Osteocyte (in vitro differentiated cells): Measurements from ENCODE around the gene IFNG. TPM values are rescaled to one million over a fixed set of nuclear protein-coding genes. Genes with fewer than 3 reads are reported as not detected.

Experiments
- DNase-seq: peaks from one replicate; pipeline ENCODE4 v3.0.0; 2021; ENCODE audit warnings: mixed read lengths; ENCODE audit not compliant: unreplicated experiment; ENCODE audit errors: extremely low spot score
- H3K27ac Mint-ChIP-seq: one replicate; pipeline ENCODE4 v1.8.0; 2021; ENCODE audit warnings: mild to moderate bottlenecking, mixed read lengths; ENCODE audit not compliant: unreplicated experiment
- H3K27me3 Mint-ChIP-seq: one replicate; pipeline ENCODE4 v1.8.0; 2021; ENCODE audit warnings: mixed read lengths; ENCODE audit not compliant: unreplicated experiment
- H3K36me3 Mint-ChIP-seq: one replicate; pipeline ENCODE4 v1.8.0; 2021; ENCODE audit warnings: mixed read lengths; ENCODE audit not compliant: unreplicated experiment
- H3K4me1 Mint-ChIP-seq: one replicate; pipeline ENCODE4 v1.8.0; 2021; ENCODE audit warnings: mixed read lengths; ENCODE audit not compliant: unreplicated experiment
- H3K4me3 Mint-ChIP-seq: one replicate; pipeline ENCODE4 v1.8.0; 2021; ENCODE audit warnings: mild to moderate bottlenecking, moderate library complexity, mixed read lengths; ENCODE audit not compliant: unreplicated experiment
- H3K9me3 Mint-ChIP-seq: one replicate; pipeline ENCODE4 v1.8.0; 2021; ENCODE audit warnings: mixed read lengths; ENCODE audit not compliant: unreplicated experiment
- total RNA-seq: library from RNA; stranded (reverse); gene quantifications from 2 replicates; pipeline ENCODE4 v1.2.1, GENCODE V29; 2021
- TF ChIP-seq, protein P1 (sequence below): fragments of 200-600 bp; sonication (generic); IDR thresholded peaks from 2 replicates; pipeline ENCODE4 v1.5.0; 2021; ENCODE audit warnings: antibody characterized with exemption, mild to moderate bottlenecking, moderate library complexity

The IFNG gene
- total RNA-seq, 1 donor from 2014 or later: not detected

DNA sequence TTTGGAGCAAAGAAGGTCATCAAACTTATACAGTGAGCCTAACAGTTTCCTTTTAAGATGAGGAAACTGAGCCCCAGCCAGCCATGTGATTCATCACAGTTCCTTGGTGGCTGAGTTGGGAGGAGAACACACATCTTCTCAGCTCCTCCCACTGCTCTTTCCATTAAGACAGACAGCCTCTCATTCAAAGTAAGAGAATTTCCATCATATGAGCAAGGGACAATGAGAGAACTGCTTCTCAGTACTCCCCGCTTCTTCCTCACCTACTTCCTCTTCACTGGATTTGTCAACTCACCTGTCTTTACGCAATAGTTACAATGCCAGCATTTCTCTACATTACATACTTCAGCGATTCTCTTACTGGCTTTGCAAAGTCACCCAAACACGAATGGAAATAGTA is 2.2 kb downstream of the IFNG start:
- no peak overlapping the region for H3K27ac Mint-ChIP-seq
- no peak for DNase-seq
- peaks cover 60% of the 10 kb centered on the region for H3K27me3 Mint-ChIP-seq
- no peaks in the 10 kb centered on the region for H3K4me1 Mint-ChIP-seq
- TF ChIP-seq, protein P1, sequence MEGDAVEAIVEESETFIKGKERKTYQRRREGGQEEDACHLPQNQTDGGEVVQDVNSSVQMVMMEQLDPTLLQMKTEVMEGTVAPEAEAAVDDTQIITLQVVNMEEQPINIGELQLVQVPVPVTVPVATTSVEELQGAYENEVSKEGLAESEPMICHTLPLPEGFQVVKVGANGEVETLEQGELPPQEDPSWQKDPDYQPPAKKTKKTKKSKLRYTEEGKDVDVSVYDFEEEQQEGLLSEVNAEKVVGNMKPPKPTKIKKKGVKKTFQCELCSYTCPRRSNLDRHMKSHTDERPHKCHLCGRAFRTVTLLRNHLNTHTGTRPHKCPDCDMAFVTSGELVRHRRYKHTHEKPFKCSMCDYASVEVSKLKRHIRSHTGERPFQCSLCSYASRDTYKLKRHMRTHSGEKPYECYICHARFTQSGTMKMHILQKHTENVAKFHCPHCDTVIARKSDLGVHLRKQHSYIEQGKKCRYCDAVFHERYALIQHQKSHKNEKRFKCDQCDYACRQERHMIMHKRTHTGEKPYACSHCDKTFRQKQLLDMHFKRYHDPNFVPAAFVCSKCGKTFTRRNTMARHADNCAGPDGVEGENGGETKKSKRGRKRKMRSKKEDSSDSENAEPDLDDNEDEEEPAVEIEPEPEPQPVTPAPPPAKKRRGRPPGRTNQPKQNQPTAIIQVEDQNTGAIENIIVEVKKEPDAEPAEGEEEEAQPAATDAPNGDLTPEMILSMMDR: no peak
- no peaks in the 10 kb centered on the region for H3K9me3 Mint-ChIP-seq
- H3K4me3 Mint-ChIP-seq: no peak overlapping the region
- H3K36me3 Mint-ChIP-seq: no peaks in the 10 kb centered on the region

DNA sequence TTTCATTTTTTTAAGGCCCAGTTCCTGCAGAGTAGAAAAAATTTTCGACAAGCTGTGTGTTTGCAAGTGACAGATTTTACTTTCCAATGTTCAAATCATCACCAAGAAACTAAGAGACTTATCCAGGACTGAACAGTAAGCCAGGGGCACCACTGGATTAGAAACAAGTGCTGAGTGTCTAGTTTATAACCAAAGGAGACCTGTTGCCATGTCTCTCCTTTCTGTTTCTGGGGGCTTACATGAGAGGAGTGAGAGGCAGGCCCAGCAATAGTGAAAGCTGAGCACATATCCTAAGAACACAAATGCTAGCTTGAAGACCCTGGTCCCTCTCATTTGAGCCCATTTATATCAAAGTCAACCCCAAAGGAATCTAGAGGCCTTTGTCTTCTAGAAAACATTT is 2.9 kb downstream of the IFNG start:
- no peak overlapping the region for H3K27ac Mint-ChIP-seq
- no peak overlapping the region for H3K4me3 Mint-ChIP-seq
- peaks cover 60% of the 10 kb centered on the region for H3K27me3 Mint-ChIP-seq
- no peaks in the 10 kb centered on the region for H3K4me1 Mint-ChIP-seq
- H3K36me3 Mint-ChIP-seq: no peaks in the 10 kb centered on the region
- TF ChIP-seq, protein P1: no peak
- no peak for DNase-seq
- H3K9me3 Mint-ChIP-seq: no peaks in the 10 kb centered on the region

DNA sequence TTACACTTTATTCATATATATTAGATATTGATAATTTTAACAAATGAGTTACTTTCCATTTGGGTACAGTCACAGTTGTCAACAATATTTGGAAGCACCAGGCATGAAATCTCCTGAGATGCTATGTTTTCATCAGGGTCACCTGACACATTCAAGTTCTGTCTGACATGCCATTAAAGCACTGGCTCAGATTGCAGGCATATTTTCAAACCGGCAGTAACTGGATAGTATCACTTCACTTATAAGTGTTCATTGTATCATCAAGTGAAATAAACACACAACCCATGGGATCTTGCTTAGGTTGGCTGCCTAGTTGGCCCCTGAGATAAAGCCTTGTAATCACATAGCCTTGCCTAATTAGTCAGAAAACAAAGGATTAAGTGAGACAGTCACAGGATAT is 4.8 kb downstream of the IFNG start:
- DNase-seq: no peak
- Mint-ChIP-seq H3K27me3 (peaks cover 57% of the 10 kb centered on the region), H3K27ac (no peak overlapping the region), H3K9me3 (no peaks in the 10 kb centered on the region), H3K4me3 (no peak overlapping the region), H3K36me3 (no peaks in the 10 kb centered on the region), H3K4me1 (no peaks in the 10 kb centered on the region)
- TF ChIP-seq, protein P1: no peak

DNA sequence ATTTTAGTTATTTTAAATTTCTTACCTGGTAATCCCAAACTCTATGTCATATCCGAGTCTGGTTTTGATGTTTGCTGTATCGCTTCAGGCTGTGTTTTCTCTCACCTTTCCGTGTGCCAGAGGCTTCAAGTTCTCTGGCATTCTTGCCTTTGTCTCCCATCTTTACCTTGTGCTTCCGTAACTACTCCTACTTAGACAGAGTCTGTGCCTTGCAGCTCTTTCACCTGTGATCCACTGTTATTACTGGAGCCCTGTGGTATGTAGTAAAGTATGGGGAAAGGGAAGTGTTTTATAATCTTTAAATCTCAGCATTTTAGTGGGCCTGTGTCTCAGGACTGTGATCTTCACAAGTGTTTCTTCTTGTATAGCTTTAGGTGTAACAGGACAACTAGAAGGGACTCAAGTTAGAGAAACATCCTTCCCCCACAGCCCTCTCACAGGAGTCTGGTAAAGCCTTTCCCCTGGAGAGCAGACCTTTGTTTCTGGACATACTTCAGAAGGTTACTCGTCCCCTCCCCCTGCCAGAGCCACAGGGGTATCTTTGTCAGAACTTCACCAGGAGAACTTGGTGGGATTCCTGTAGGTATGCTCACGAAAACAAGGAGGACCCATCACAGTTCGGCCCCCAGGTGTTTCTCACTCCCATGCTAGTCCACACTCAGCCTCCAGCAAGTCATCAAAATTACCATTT is 11.1 kb downstream of the IFNG start:
- DNase-seq: no peak
- H3K4me3 Mint-ChIP-seq: no peak overlapping the region
- TF ChIP-seq, protein P1: no peak
- H3K27me3 Mint-ChIP-seq: peaks cover 54% of the 10 kb centered on the region
- H3K27ac Mint-ChIP-seq: no peak overlapping the region
- no peaks in the 10 kb centered on the region for H3K4me1 Mint-ChIP-seq
- no peaks in the 10 kb centered on the region for H3K36me3 Mint-ChIP-seq
- no peaks in the 10 kb centered on the region for H3K9me3 Mint-ChIP-seq

DNA sequence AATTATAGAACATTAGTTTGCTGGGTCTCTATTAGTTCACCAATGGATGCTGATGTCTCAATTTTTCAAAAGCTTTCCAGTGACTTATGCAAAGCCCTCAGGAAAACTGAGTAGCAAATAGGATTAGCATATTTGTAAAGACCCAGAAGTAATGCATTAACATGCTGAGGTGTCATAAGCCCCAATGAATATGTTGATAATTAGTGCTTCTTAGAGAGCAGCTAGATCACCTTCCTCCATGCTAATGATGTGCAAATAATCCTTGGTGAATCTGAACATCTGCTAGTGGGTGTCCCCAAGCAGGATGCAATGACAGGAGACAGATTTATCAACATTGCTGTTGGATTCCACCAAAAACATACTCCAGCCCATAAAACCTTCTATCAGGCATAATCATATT is 19.0 kb downstream of the IFNG start:
- no peak for DNase-seq
- H3K9me3 Mint-ChIP-seq: no peaks in the 10 kb centered on the region
- H3K4me3 Mint-ChIP-seq: no peak overlapping the region
- H3K27ac Mint-ChIP-seq: no peak overlapping the region
- TF ChIP-seq, protein P1: no peak
- peaks cover 65% of the 10 kb centered on the region for H3K27me3 Mint-ChIP-seq
- H3K36me3 Mint-ChIP-seq: no peaks in the 10 kb centered on the region
- no peaks in the 10 kb centered on the region for H3K4me1 Mint-ChIP-seq
